RWPE2 (cell line): ENCODE measurements around the gene ZNF142.

ENCODE experiments used
- ATAC-seq: fragments of 200-7000 bp; cut with Tn5 transposase; 3 replicates; pipeline ENCODE4 v1.9.1; 2021; ENCODE audit warnings: low read depth
- DNase-seq: peaks from one replicate; pipeline ENCODE4 v3.0.0-alpha.2; 2020; ENCODE audit warnings: low spot score
- H3K27ac ChIP-seq: fragments of 450-650 bp; 2 replicates; pipeline ENCODE4 v1.5.1; 2017; ENCODE audit warnings: mild to moderate bottlenecking; ENCODE audit not compliant: poor library complexity, severe bottlenecking
- H3K27me3 ChIP-seq: fragments of 250-450 bp; sonication (Bioruptor Pico); 2 replicates; pipeline ENCODE4 v1.5.1; 2021; ENCODE audit warnings: mild to moderate bottlenecking, moderate library complexity; ENCODE audit not compliant: insufficient read depth, poor library complexity, severe bottlenecking
- H3K36me3 ChIP-seq: fragments of 250-450 bp; sonication (Bioruptor Pico); 2 replicates; pipeline ENCODE4 v1.5.1; 2020; ENCODE audit warnings: low read depth, mild to moderate bottlenecking, moderate library complexity
- H3K4me1 ChIP-seq: fragments of 250-450 bp; sonication (Bioruptor Pico); 2 replicates; pipeline ENCODE4 v1.5.1; 2021; ENCODE audit warnings: mild to moderate bottlenecking, moderate library complexity; ENCODE audit not compliant: insufficient read depth, poor library complexity, severe bottlenecking
- H3K4me3 ChIP-seq: fragments of 250-450 bp; sonication (Bioruptor Pico); 2 replicates; pipeline ENCODE4 v1.5.1; 2021; ENCODE audit warnings: mild to moderate bottlenecking, moderate library complexity; ENCODE audit not compliant: severe bottlenecking
- H3K9me3 ChIP-seq: fragments of 250-450 bp; sonication (Bioruptor Pico); 2 replicates; pipeline ENCODE4 v1.5.1; 2021; ENCODE audit warnings: mild to moderate bottlenecking, moderate library complexity; ENCODE audit not compliant: severe bottlenecking
- TF ChIP-seq, protein P1 (sequence below): fragments of 450-650 bp; IDR thresholded peaks from one replicate; pipeline ENCODE4 v1.5.1; 2017; ENCODE audit warnings: mild to moderate bottlenecking, moderate library complexity; ENCODE audit not compliant: poor library complexity, severe bottlenecking

ZNF142 gene

DNA sequence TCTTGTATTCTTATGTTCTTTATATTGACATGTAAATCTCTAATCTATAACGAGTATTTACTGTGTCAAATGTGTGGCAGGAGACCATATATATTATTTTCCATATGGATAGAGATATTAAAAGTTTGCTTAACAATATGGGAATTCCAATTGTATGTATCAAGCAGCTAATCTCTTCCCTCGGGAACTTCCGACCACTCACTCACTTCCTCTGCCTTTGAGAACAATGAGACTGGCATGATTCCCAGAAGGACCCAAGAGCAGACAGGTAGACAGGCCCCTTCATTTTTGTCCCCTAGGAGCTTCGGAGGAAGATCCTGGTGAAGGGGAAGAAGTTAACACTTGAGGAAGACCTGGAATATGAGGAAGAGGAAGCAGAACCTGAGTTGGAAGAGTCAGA lies 27.6 kb downstream of the ZNF142 start:
- DNase-seq, result no peak
- Histone ChIP-seq H3K27ac (peak overlapping the region; percentile 77), H3K36me3 (peaks cover 21% of the 10 kb centered on the region), H3K9me3 (no peaks in the 10 kb centered on the region), H3K4me1 (peaks cover 15% of the 10 kb centered on the region), H3K27me3 (no peaks in the 10 kb centered on the region), H3K4me3 (no peak overlapping the region)
- peak; percentile 89 for ATAC-seq
- TF ChIP-seq, protein P1, sequence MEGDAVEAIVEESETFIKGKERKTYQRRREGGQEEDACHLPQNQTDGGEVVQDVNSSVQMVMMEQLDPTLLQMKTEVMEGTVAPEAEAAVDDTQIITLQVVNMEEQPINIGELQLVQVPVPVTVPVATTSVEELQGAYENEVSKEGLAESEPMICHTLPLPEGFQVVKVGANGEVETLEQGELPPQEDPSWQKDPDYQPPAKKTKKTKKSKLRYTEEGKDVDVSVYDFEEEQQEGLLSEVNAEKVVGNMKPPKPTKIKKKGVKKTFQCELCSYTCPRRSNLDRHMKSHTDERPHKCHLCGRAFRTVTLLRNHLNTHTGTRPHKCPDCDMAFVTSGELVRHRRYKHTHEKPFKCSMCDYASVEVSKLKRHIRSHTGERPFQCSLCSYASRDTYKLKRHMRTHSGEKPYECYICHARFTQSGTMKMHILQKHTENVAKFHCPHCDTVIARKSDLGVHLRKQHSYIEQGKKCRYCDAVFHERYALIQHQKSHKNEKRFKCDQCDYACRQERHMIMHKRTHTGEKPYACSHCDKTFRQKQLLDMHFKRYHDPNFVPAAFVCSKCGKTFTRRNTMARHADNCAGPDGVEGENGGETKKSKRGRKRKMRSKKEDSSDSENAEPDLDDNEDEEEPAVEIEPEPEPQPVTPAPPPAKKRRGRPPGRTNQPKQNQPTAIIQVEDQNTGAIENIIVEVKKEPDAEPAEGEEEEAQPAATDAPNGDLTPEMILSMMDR, result no peak

DNA sequence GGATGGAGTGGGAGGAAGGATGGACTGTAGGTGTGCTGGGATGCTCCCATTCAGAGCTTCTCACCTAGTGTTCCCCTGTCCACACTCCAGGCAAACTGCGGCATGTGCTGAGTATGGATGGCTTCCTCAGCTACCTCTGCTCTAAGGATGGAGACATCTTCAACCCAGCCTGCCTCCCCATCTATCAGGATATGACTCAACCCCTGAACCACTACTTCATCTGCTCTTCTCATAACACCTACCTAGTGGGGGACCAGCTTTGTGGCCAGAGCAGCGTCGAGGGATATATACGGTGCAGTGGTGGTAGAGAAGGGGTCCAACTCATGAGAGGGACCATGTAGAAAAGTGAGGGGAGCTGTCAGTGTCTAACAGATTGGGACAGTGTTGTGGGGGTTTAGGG lies 31.5 kb downstream of the ZNF142 start:
- DNase-seq (no peak), ATAC-seq (no peak)
- no peak overlapping the region for H3K27ac ChIP-seq
- H3K27me3 ChIP-seq, result no peaks in the 10 kb centered on the region
- TF ChIP-seq, protein P1, result no peak
- peaks cover 15% of the 10 kb centered on the region for H3K4me1 ChIP-seq
- no peaks in the 10 kb centered on the region for H3K36me3 ChIP-seq
- no peak overlapping the region for H3K4me3 ChIP-seq
- H3K9me3 ChIP-seq, result no peaks in the 10 kb centered on the region

DNA sequence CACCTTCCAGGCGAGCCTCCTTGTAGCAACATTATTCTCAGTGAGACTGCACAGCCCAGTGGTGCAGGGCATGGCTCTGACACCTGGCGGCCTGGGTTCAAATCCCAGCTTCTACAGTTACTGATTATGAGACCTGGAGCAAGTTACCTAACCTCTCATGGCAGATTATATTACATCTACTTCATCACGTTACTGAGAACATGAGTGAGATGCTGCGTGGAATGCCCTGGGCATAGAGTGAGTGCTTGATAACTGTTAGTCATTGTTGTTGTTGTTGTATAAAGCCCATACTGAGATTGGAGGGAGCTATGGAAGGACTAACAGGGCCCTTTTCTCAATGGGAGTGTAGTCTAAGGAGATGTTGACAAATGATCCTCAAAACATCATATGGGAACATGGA lies 33.1 kb downstream of the ZNF142 start:
- TF ChIP-seq, protein P1, result no peak

DNA sequence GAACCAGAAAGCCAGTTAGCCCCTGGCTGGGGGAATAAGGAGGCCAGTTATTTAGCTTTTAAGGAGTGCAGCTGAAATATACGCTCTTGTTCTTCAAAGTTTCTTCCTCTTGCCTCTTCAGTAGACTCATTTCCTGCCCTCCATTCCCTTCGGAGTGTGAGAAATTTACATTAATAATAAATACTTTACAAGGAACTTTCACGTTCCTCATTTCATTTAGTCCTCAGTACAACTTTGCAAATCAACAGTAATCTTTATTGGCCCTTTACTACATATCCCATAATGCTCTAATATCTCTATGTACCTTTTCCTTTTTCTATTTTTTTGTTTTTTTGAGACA lies 36.1 kb downstream of the ZNF142 start:
- H3K9me3 ChIP-seq, result no peaks in the 10 kb centered on the region
- H3K4me1 ChIP-seq, result no peaks in the 10 kb centered on the region
- no peak overlapping the region for H3K4me3 ChIP-seq
- TF ChIP-seq, protein P1, result no peak
- DNase-seq (no peak), ATAC-seq (no peak)
- no peak overlapping the region for H3K27ac ChIP-seq
- no peaks in the 10 kb centered on the region for H3K36me3 ChIP-seq
- no peaks in the 10 kb centered on the region for H3K27me3 ChIP-seq

More for the DNA sequence above, 33.1 kb downstream of the ZNF142 start:
- Histone ChIP-seq H3K9me3 (no peaks in the 10 kb centered on the region), H3K27me3 (no peaks in the 10 kb centered on the region), H3K4me1 (peaks cover 3% of the 10 kb centered on the region), H3K27ac (no peak overlapping the region), H3K4me3 (no peak overlapping the region), H3K36me3 (no peaks in the 10 kb centered on the region)
- no peak for ATAC-seq
- no peak for DNase-seq

DNA sequence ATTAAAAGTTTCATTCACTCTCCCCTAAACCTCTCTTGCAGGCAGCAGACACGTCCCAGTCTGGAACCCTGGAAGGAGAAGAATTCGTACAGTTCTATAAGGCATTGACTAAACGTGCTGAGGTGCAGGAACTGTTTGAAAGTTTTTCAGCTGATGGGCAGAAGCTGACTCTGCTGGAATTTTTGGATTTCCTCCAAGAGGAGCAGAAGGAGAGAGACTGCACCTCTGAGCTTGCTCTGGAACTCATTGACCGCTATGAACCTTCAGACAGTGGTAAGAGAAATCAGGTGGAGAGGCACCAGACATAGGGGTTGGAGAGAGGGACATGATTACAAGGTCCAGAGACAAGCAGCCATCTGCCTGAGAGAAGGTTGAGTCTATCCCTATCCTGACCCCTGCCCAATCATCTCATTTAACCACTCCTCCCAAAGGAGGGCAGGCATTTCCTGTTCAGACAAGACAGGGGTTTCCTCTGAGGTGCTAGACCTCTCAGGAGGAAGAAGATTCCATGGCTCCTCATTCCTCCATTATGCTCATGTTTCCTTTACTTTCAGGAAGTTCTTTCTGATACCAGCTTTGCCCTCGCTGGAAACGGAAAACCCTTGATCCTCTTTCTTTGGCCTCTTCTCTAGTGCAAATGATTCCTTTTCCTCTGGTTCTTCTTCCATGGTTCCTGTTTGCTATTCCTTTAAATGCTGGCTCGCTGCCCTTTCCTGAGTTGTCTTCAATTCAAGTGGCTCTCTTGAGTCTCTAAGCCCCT lies 36.6 kb downstream of the ZNF142 start:
- Histone ChIP-seq H3K27ac (no peak overlapping the region), H3K27me3 (no peaks in the 10 kb centered on the region), H3K9me3 (no peaks in the 10 kb centered on the region), H3K36me3 (no peaks in the 10 kb centered on the region), H3K4me1 (no peaks in the 10 kb centered on the region), H3K4me3 (no peak overlapping the region)
- TF ChIP-seq, protein P1, result no peak
- ATAC-seq, result peak; percentile 21; the same call in 2 of the 3 replicates
- no peak for DNase-seq
